CD4-positive, alpha-beta memory T cell (primary cell): ENCODE results near the gene FOXE3. TPM values are rescaled to one million over a fixed set of nuclear protein-coding genes. Genes with fewer than 3 reads are reported as not detected.
A peak's percentile ranks its signal among the peaks of the same experiment; 100 is the strongest.

ENCODE experiments used
- CTCF ChIA-PET: fragments of 350-600 bp; sonication (Branson Sonifier 250); formaldehyde crosslinking; loops from one replicate; lab custom pipeline; 2021; ENCODE audit warnings: inconsistent platforms; ENCODE audit not compliant: partially characterized antibody; lab: Charles Lee
- POLR2A ChIA-PET: fragments of 350-600 bp; sonication (Branson Sonifier 250); formaldehyde crosslinking; loops from one replicate; lab custom pipeline; 2021; ENCODE audit not compliant: partially characterized antibody; lab: Charles Lee
- DNase-seq, 5 donors: peaks; one replicate each; pipeline versions ENCODE4 v3.0.0 to v3.0.0-alpha.2; 2020 to 2022; ENCODE audit warnings: mixed read lengths in 1 of 5
- H3K27ac ChIP-seq: one replicate; pipeline ENCODE4 v1.7.0; 2013; ENCODE audit warnings: low read depth, low read length
- H3K27me3 ChIP-seq: 2 replicates; pipeline ENCODE4 v1.7.0; 2013; ENCODE audit warnings: mild to moderate bottlenecking, low read length, moderate library complexity; ENCODE audit not compliant: insufficient read depth
- H3K36me3 ChIP-seq: 2 replicates; pipeline ENCODE4 v1.7.0; 2013; ENCODE audit warnings: mild to moderate bottlenecking, low read length, moderate library complexity; ENCODE audit not compliant: insufficient read depth
- H3K4me1 ChIP-seq: 2 replicates; pipeline ENCODE4 v1.7.0; 2013; ENCODE audit warnings: mild to moderate bottlenecking, low read length, moderate library complexity; ENCODE audit not compliant: insufficient read depth
- H3K4me3 ChIP-seq, 2 donors: one replicate each; pipeline ENCODE4 v1.7.0; 2013; ENCODE audit warnings: low read length in 2 of 2, mild to moderate bottlenecking in 1 of 2
- H3K9me3 ChIP-seq, 2 donors: one replicate each; pipeline ENCODE4 v1.7.0; 2013; ENCODE audit warnings: low read length in 2 of 2, control low read depth in 1 of 2; ENCODE audit not compliant: control insufficient read depth in 1 of 2
- H3K27ac Mint-ChIP-seq, 7 donors: one replicate each; pipeline ENCODE4 v1.8.0; 2020 to 2021; ENCODE audit warnings: mixed read lengths in 7 of 7, mild to moderate bottlenecking in 6 of 7, inconsistent platforms in 3 of 7, moderate library complexity in 3 of 7
- H3K27me3 Mint-ChIP-seq, 2 donors: one replicate each; pipeline ENCODE4 v1.8.0; 2020 to 2021; ENCODE audit warnings: mixed read lengths in 2 of 2
- H3K36me3 Mint-ChIP-seq, 2 donors: one replicate each; pipeline ENCODE4 v1.8.0; 2020 to 2021; ENCODE audit warnings: mixed read lengths in 2 of 2, inconsistent platforms in 1 of 2, mild to moderate bottlenecking in 1 of 2
- H3K4me1 Mint-ChIP-seq, 4 donors: one replicate each; pipeline ENCODE4 v1.8.0; 2020 to 2021; ENCODE audit warnings: mixed read lengths in 4 of 4, mild to moderate bottlenecking in 1 of 4
- H3K4me3 Mint-ChIP-seq, 8 donors: one replicate each; pipeline ENCODE4 v1.8.0; 2020 to 2021; ENCODE audit warnings: mixed read lengths in 8 of 8, mild to moderate bottlenecking in 7 of 8, moderate library complexity in 6 of 8, inconsistent platforms in 3 of 8
- H3K9me3 Mint-ChIP-seq, 8 donors: one replicate each; pipeline ENCODE4 v1.8.0; 2020 to 2021; ENCODE audit warnings: mixed read lengths in 8 of 8, mild to moderate bottlenecking in 5 of 8, inconsistent platforms in 3 of 8, moderate library complexity in 1 of 8
- intact Hi-C: fragments of 100-400 bp; cut with micrococcal nuclease; formaldehyde crosslinking; loops from one replicate; pipeline ENCODE4 v1.15.1; 2023
- polyA plus RNA-seq, 2 donors: library from polyadenylated mRNA; unstranded; fragments of 300-500 nt; fragmentation: Illumina TruSeq; gene quantifications; one replicate each; pipeline ENCODE4 v1.2.3, GENCODE V29; 2021
- total RNA-seq, 2 experiments: library from RNA; stranded (reverse); gene quantifications; one replicate each; pipeline ENCODE4 v1.2.3, GENCODE V29; 2021

The FOXE3 gene
- total and polyA plus RNA-seq, 4 experiments from 2014 or later, result not detected

DNA sequence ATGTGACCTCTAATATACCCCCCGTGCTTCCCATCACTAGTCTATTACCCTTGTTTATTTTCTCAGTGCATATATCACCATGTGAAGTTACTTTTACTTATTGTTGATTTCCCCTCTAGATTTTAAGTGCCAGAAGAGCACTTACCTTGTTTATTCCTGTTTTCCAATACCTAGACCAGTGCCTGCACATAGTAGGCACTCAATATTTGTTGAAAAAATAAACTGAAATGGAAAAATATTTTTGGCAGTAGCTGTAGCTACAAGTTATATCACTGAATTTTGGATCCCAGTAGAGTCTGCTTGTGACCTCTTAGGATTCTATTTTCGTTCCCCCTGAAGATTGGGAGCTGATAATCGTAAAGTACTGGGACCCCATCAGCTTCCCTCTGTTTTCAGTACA is 32.0 kb upstream of the FOXE3 start:
- CTCF ChIA-PET, result interaction anchor here (0.5 kb wide), 1 partner anchor 29 kb away, joined by 3 read pairs; no protein-coding TSS in a partner anchor
- Mint-ChIP-seq H3K27me3 (peaks cover 0 to 2% of the 10 kb centered on the region in 2 donors), H3K36me3 (peaks cover 14 to 17% of the 10 kb centered on the region in 2 donors), H3K4me3 (no peak overlapping the region), H3K9me3 (no peaks in the 10 kb centered on the region), H3K27ac (no peak overlapping the region), H3K4me1 (peaks cover 0 to 2% (median 0%) of the 10 kb centered on the region in 4 donors)
- no peak overlapping the region for H3K27ac ChIP-seq
- H3K4me1 ChIP-seq, result no peaks in the 10 kb centered on the region
- no peaks in the 10 kb centered on the region for H3K9me3 ChIP-seq
- DNase-seq, result no peak
- no peak overlapping the region for H3K4me3 ChIP-seq
- POLR2A ChIA-PET, result no interaction called here
- peaks cover 1% of the 10 kb centered on the region for H3K36me3 ChIP-seq
- no peaks in the 10 kb centered on the region for H3K27me3 ChIP-seq
- intact Hi-C loops, result no loop called here

DNA sequence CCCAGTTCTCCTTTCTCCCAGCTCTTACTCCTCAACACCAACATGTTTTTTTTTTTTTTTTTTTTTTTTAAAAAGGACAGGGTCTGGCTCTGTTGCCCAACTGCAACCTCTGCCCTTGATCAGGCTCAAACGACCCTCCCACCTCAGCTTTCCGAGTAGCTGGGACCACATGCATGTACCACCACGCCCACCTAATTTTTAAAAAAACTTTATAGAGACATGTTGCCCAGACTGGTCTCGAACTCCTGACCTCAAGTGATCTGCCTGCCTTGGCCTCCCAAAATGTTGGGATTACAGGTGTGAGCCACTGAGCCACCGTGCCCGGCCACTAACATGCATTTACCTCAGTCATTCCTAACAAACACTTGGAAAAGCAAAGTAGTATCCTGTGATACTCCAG is 31.1 kb upstream of the FOXE3 start:
- H3K9me3 ChIP-seq, result no peaks in the 10 kb centered on the region
- Mint-ChIP-seq H3K9me3 (no peaks in the 10 kb centered on the region), H3K4me3 (no peak overlapping the region), H3K4me1 (peaks cover 0 to 2% (median under 1%) of the 10 kb centered on the region in 4 donors), H3K36me3 (peaks cover 8 to 10% of the 10 kb centered on the region in 2 donors), H3K27ac (peak overlapping the region in 2 of 7 donors; percentile 50 to 63), H3K27me3 (peaks cover 0 to 2% of the 10 kb centered on the region in 2 donors)
- POLR2A ChIA-PET, result no interaction called here
- intact Hi-C loops, result no loop called here
- H3K27ac ChIP-seq, result no peak overlapping the region
- H3K4me3 ChIP-seq, result no peak overlapping the region
- no peaks in the 10 kb centered on the region for H3K36me3 ChIP-seq
- CTCF ChIA-PET, result no interaction called here
- DNase-seq, result no peak
- H3K4me1 ChIP-seq, result no peaks in the 10 kb centered on the region
- H3K27me3 ChIP-seq, result no peaks in the 10 kb centered on the region

DNA sequence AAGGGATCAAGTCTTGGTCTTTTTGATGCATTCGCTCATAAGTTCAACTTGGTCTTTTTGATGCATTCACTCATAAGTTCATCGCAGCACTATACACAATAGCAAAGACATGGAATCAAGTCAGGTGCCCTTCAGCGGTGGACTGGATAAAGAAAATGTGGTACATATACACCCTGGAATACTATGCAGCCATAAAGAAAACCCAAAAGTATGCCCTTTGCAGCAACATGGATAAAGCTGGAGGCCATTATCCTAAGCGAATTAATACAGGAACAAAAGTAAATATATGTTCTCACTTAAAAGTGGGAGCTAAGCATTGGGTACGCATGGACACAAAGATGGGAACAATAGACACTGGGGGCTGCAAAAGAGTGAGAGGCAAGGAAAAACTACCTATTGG is 29.8 kb upstream of the FOXE3 start:
- peak overlapping the region in 1 of 7 donors; percentile 46 for H3K27ac Mint-ChIP-seq
- DNase-seq, result no peak
- no peaks in the 10 kb centered on the region for H3K4me1 ChIP-seq
- H3K4me1 Mint-ChIP-seq, result peaks cover 0 to 2% (median under 1%) of the 10 kb centered on the region in 4 donors
- H3K36me3 Mint-ChIP-seq, result peaks cover 5 to 8% of the 10 kb centered on the region in 2 donors
- no peaks in the 10 kb centered on the region for H3K36me3 ChIP-seq
- POLR2A ChIA-PET, result no interaction called here
- H3K9me3 ChIP-seq, result no peaks in the 10 kb centered on the region
- H3K4me3 Mint-ChIP-seq, result no peak overlapping the region
- CTCF ChIA-PET, result no interaction called here
- H3K9me3 Mint-ChIP-seq, result no peaks in the 10 kb centered on the region
- H3K27me3 ChIP-seq, result no peaks in the 10 kb centered on the region
- H3K27ac ChIP-seq, result no peak overlapping the region
- H3K27me3 Mint-ChIP-seq, result peaks cover 0 to 2% of the 10 kb centered on the region in 2 donors
- intact Hi-C loops, result no loop called here
- no peak overlapping the region for H3K4me3 ChIP-seq

DNA sequence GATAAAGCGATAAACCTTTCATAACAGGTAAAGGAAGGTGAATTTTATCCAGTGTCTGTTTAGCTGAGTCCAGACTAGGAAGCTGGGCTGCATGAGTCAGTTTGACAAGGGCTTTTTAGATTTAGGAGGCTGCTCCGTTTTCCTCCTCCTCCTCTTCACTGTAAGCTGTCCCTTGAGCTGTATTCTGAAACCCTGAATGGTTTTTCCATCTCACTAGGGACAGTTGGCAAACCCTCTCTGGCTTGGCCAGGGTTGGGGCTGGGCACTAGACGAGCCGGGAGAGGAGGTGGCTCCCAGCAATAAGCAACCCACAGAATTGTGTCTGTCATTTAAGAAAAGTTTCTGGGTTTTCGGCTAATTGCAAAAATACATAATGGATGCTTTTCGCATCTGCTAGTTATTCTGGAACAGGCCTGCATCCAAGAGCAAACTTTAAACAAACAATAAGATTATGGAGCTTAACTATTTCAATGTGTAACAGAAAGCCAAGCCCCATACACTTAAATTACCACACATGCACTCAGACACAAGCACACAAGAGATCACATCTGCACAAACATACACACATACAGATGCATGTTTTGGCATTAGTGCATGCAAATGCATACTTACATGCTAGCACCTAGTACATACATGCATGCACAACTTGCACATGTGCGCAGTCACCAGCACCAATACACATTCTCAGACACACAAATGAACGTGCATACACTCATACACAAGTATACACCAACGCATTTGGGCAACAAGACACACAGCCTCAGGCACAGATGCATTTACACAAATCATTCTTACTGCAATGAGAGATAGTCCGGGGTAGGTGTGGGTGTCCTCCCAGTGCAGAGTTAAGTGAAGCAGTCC is 27.8 kb upstream of the FOXE3 start:
- H3K4me1 Mint-ChIP-seq, result peaks cover 0 to 2% (median under 1%) of the 10 kb centered on the region in 4 donors
- H3K27ac Mint-ChIP-seq, result no peak overlapping the region
- Histone ChIP-seq H3K36me3 (no peaks in the 10 kb centered on the region), H3K27me3 (no peaks in the 10 kb centered on the region), H3K4me3 (no peak overlapping the region), H3K4me1 (no peaks in the 10 kb centered on the region), H3K27ac (no peak overlapping the region), H3K9me3 (no peaks in the 10 kb centered on the region)
- intact Hi-C loops, result loop anchor here (1.0 kb wide), 1 partner anchor 322 kb away; no protein-coding TSS in a partner anchor
- CTCF ChIA-PET, result interaction anchor here (1.1 to 3.0 kb wide), 3 partner anchors 322 to 338 kb away, joined by 3 to 12 read pairs (median 4); no protein-coding TSS in a partner anchor
- H3K9me3 Mint-ChIP-seq, result no peaks in the 10 kb centered on the region
- no peak for DNase-seq
- H3K4me3 Mint-ChIP-seq, result no peak overlapping the region
- peaks cover 2 to 8% of the 10 kb centered on the region in 2 donors for H3K27me3 Mint-ChIP-seq
- POLR2A ChIA-PET, result no interaction called here
- peaks cover 2 to 4% of the 10 kb centered on the region in 2 donors for H3K36me3 Mint-ChIP-seq

DNA sequence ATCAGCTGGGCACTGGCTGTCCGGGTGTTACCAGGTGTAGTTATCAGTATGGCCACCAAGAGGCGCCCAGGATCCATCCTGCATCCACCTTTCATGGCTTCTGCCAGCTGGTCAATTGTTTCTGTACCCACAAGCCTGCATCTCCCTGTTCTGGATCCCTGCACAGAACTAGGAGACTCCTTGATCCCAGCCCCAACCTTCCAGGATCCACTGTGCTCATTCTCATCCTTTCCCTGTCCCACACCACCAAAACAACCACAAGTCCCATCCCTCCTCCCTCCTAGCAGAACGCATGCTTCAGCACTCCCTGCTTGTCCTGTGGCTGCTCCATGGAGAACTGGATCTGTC is 27.2 kb upstream of the FOXE3 start:
- Mint-ChIP-seq H3K4me3 (no peak overlapping the region), H3K4me1 (peaks cover 0 to 2% (median under 1%) of the 10 kb centered on the region in 4 donors), H3K27ac (peak overlapping the region in 2 of 7 donors; percentile 46 to 47), H3K27me3 (peaks cover 2 to 10% of the 10 kb centered on the region in 2 donors), H3K36me3 (peaks cover 0 to 4% of the 10 kb centered on the region in 2 donors), H3K9me3 (no peaks in the 10 kb centered on the region)
- H3K27me3 ChIP-seq, result no peaks in the 10 kb centered on the region
- DNase-seq, result peak in 3 of 5 donors; percentile 13 to 20 (median 16)
- no peaks in the 10 kb centered on the region for H3K4me1 ChIP-seq
- intact Hi-C loops, result loop anchor here (1.0 kb wide), 1 partner anchor 321 kb away; no protein-coding TSS in a partner anchor
- no peak overlapping the region for H3K27ac ChIP-seq
- no peak overlapping the region for H3K4me3 ChIP-seq
- ChIA-PET CTCF (interaction anchor here (1.1 to 3.0 kb wide), 3 partner anchors 321 to 337 kb away, joined by 3 to 12 read pairs (median 4); no protein-coding TSS in a partner anchor), POLR2A (no interaction called here)
- no peaks in the 10 kb centered on the region for H3K36me3 ChIP-seq
- no peaks in the 10 kb centered on the region for H3K9me3 ChIP-seq

DNA sequence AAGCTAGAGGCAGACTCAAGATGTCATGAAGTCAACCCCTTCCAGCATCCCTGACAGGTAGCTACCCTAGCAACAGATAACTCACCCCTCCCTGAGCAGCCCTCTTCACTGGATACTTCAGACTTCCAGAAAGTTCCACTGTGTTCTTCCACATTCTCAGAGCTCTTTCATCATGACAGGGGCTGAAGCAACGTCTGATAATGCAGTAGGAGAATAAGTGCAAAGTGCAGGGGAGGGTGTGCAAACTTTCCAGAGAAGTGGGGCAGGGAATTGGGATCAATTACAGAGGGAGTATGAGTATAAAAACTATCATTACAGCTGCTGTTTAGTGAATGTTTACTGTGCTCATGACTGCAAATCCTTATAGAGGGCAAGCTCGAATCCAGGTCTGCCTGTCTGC is 26.4 kb upstream of the FOXE3 start:
- no peak overlapping the region for H3K4me3 Mint-ChIP-seq
- Histone ChIP-seq H3K9me3 (no peaks in the 10 kb centered on the region), H3K4me3 (no peak overlapping the region), H3K4me1 (no peaks in the 10 kb centered on the region), H3K27ac (no peak overlapping the region), H3K36me3 (no peaks in the 10 kb centered on the region), H3K27me3 (no peaks in the 10 kb centered on the region)
- H3K9me3 Mint-ChIP-seq, result no peaks in the 10 kb centered on the region
- ChIA-PET POLR2A (no interaction called here), CTCF (interaction anchor here (0.5 to 3.0 kb wide), 3 partner anchors 320 to 1039 kb away, joined by 3 to 12 read pairs (median 3); no protein-coding TSS in a partner anchor)
- peaks cover 0 to 2% (median under 1%) of the 10 kb centered on the region in 4 donors for H3K4me1 Mint-ChIP-seq
- intact Hi-C loops, result no loop called here
- H3K36me3 Mint-ChIP-seq, result peaks cover 0 to 4% of the 10 kb centered on the region in 2 donors
- H3K27ac Mint-ChIP-seq, result no peak overlapping the region
- no peak for DNase-seq
- peaks cover 5 to 12% of the 10 kb centered on the region in 2 donors for H3K27me3 Mint-ChIP-seq

DNA sequence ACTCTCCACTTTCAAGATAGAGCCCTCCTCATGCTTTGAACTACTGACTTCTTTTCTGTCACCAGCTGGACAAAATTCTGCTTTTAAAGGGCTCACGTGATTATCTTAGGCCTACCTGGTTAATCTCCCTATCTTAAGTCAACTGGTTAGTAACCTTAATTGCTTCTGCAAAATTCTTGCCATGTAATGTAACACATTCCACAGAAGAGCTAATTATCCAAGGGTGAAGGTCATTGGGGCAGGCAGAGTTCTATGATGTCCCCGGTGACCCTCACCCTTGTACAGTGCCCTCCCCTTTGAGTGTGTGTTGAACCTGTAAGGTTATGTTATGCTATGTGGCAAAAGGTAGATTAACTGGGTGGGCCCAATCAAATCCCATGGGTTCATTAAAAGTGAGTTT is 25.2 kb upstream of the FOXE3 start:
- Mint-ChIP-seq H3K27me3 (peaks cover 5 to 14% of the 10 kb centered on the region in 2 donors), H3K27ac (no peak overlapping the region), H3K4me1 (peaks cover 0 to 2% (median under 1%) of the 10 kb centered on the region in 4 donors), H3K4me3 (no peak overlapping the region), H3K9me3 (no peaks in the 10 kb centered on the region), H3K36me3 (peaks cover 0 to 4% of the 10 kb centered on the region in 2 donors)
- DNase-seq, result no peak
- POLR2A ChIA-PET, result no interaction called here
- intact Hi-C loops, result no loop called here
- H3K27me3 ChIP-seq, result no peaks in the 10 kb centered on the region
- no peaks in the 10 kb centered on the region for H3K9me3 ChIP-seq
- H3K36me3 ChIP-seq, result no peaks in the 10 kb centered on the region
- no peak overlapping the region for H3K4me3 ChIP-seq
- CTCF ChIA-PET, result interaction anchor here (1.2 to 3.0 kb wide), 2 partner anchors 46 to 319 kb away, joined by 5 to 12 read pairs; partner anchors contain the start of gene FOXD2
- no peak overlapping the region for H3K27ac ChIP-seq
- H3K4me1 ChIP-seq, result no peaks in the 10 kb centered on the region
